Calu3 (cell line): ENCODE measurements around the gene HPN. TPM values are rescaled to one million over a fixed set of nuclear protein-coding genes. Genes with fewer than 3 reads are reported as not detected.

Experiments
- BruUV-seq: library from RNA; stranded (reverse); fragments of 400-500 nt; replicated peaks from 2 replicates; lab custom pipeline; 2021; lab: Mats Ljungman, UMichigan
- CTCF ChIA-PET: fragments of 300-600 bp; sonication (Branson Sonifier 250); formaldehyde crosslinking; loops from one replicate; lab custom pipeline; 2022; ENCODE audit warnings: antibody characterized with exemption; lab: Charles Lee
- DNase-seq: peaks from one replicate; pipeline ENCODE4 v3.0.0; 2022
- H3K27ac Mint-ChIP-seq: one replicate; pipeline ENCODE4 v1.8.0; 2022; ENCODE audit warnings: mixed read lengths; ENCODE audit not compliant: unreplicated experiment
- H3K27me3 Mint-ChIP-seq: one replicate; pipeline ENCODE4 v1.8.0; 2022; ENCODE audit warnings: mixed read lengths; ENCODE audit not compliant: unreplicated experiment
- H3K36me3 Mint-ChIP-seq: one replicate; pipeline ENCODE4 v1.8.0; 2022; ENCODE audit warnings: mild to moderate bottlenecking, moderate library complexity, mixed read lengths; ENCODE audit not compliant: insufficient read depth, unreplicated experiment
- H3K4me1 Mint-ChIP-seq: one replicate; pipeline ENCODE4 v1.8.0; 2022; ENCODE audit warnings: mild to moderate bottlenecking, low read depth, mixed read lengths; ENCODE audit not compliant: unreplicated experiment
- H3K4me3 Mint-ChIP-seq: one replicate; pipeline ENCODE4 v1.8.0; 2022; ENCODE audit warnings: mild to moderate bottlenecking, low read depth, moderate library complexity, mixed read lengths; ENCODE audit not compliant: unreplicated experiment
- H3K9me3 Mint-ChIP-seq: one replicate; pipeline ENCODE4 v1.8.0; 2022; ENCODE audit warnings: low read depth, mixed read lengths; ENCODE audit not compliant: unreplicated experiment
- intact Hi-C: fragments of 100-400 bp; cut with micrococcal nuclease; formaldehyde crosslinking; loops from one replicate; pipeline ENCODE4 v1.10.0; 2022; ENCODE audit not compliant: unreplicated experiment
- total RNA-seq: library from RNA; stranded (reverse); gene quantifications from 2 replicates; pipeline ENCODE4 v1.2.3, GENCODE V29; 2022
- TF ChIP-seq, protein P1 (sequence below): fragments of 200-600 bp; IDR thresholded peaks from one replicate; pipeline ENCODE4 v1.8.0; 2022; ENCODE audit warnings: antibody characterized with exemption; ENCODE audit not compliant: unreplicated experiment

Gene HPN
- total RNA-seq, 1 experiment from 2014 or later = 1.4 TPM

- CTCF ChIA-PET = interaction anchor here (0.9 to 1.0 kb wide), 3 partner anchors 13 to 68 kb away, joined by 3 to 4 read pairs (median 3); no protein-coding TSS in a partner anchor
- TF ChIP-seq, protein P1, sequence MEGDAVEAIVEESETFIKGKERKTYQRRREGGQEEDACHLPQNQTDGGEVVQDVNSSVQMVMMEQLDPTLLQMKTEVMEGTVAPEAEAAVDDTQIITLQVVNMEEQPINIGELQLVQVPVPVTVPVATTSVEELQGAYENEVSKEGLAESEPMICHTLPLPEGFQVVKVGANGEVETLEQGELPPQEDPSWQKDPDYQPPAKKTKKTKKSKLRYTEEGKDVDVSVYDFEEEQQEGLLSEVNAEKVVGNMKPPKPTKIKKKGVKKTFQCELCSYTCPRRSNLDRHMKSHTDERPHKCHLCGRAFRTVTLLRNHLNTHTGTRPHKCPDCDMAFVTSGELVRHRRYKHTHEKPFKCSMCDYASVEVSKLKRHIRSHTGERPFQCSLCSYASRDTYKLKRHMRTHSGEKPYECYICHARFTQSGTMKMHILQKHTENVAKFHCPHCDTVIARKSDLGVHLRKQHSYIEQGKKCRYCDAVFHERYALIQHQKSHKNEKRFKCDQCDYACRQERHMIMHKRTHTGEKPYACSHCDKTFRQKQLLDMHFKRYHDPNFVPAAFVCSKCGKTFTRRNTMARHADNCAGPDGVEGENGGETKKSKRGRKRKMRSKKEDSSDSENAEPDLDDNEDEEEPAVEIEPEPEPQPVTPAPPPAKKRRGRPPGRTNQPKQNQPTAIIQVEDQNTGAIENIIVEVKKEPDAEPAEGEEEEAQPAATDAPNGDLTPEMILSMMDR = no peak
- Mint-ChIP-seq H3K9me3 (no peaks in the 10 kb centered on the region), H3K27ac (no peak overlapping the region), H3K4me3 (no peak overlapping the region), H3K4me1 (peaks cover 26% of the 10 kb centered on the region), H3K27me3 (no peaks in the 10 kb centered on the region), H3K36me3 (no peaks in the 10 kb centered on the region)
- no peak for DNase-seq
- intact Hi-C loops = loop anchor here (10.0 kb wide), 1 partner anchor 146 kb away; no protein-coding TSS in a partner anchor
- BruUV-seq = no TSS peak
Measured at GRCh38 chr19:35068941-35069634, 27.6 kb downstream of the HPN start.

DNA sequence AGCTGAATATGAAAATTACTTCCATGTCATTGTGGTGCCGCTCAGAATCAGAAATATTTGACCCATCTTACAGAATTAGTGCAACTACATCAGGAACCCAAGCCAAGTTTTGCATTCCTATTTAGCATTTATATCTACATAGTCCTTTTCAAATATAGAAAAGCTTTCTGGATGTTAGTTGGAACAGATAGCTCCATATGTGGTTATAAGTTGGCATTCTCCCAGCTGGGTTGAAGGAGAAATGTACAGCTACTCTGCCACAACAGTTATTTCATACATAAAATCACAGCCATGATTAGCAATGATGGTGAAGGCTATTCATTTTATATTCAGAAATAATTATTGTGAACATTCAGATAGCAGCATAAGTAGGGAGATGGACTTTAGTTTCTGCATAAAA is 28.2 kb downstream of the HPN start:
- Mint-ChIP-seq H3K9me3 (no peaks in the 10 kb centered on the region), H3K36me3 (no peaks in the 10 kb centered on the region), H3K27ac (no peak overlapping the region), H3K4me3 (no peak overlapping the region), H3K4me1 (peaks cover 23% of the 10 kb centered on the region), H3K27me3 (peaks cover 2% of the 10 kb centered on the region)
- CTCF ChIA-PET = interaction anchor here (0.9 to 1.4 kb wide), 2 partner anchors 68 to 71 kb away, joined by 4 to 7 read pairs; no protein-coding TSS in a partner anchor
- no TSS peak for BruUV-seq
- intact Hi-C loops = loop anchor here (10.0 kb wide), 1 partner anchor 145 kb away; no protein-coding TSS in a partner anchor
- DNase-seq = no peak
- TF ChIP-seq, protein P1 = no peak

GRCh38 chr19:35070471-35070870 is 28.9 kb downstream of the HPN start:
- peaks cover 9% of the 10 kb centered on the region for H3K27me3 Mint-ChIP-seq
- no peaks in the 10 kb centered on the region for H3K9me3 Mint-ChIP-seq
- H3K4me3 Mint-ChIP-seq = no peak overlapping the region
- TF ChIP-seq, protein P1 = no peak
- intact Hi-C loops = no loop called here
- no peak overlapping the region for H3K27ac Mint-ChIP-seq
- H3K4me1 Mint-ChIP-seq = peaks cover 23% of the 10 kb centered on the region
- no peaks in the 10 kb centered on the region for H3K36me3 Mint-ChIP-seq
- CTCF ChIA-PET = interaction anchor here (1.4 kb wide), 1 partner anchor 70 kb away, joined by 7 read pairs; no protein-coding TSS in a partner anchor
- DNase-seq = no peak
- no TSS peak for BruUV-seq

- H3K27me3 Mint-ChIP-seq = peaks cover 20% of the 10 kb centered on the region
- H3K36me3 Mint-ChIP-seq = no peaks in the 10 kb centered on the region
- peaks cover 11% of the 10 kb centered on the region for H3K4me1 Mint-ChIP-seq
- TF ChIP-seq, protein P1 = no peak
- CTCF ChIA-PET = no interaction called here
- BruUV-seq = no TSS peak
- no peaks in the 10 kb centered on the region for H3K9me3 Mint-ChIP-seq
- intact Hi-C loops = no loop called here
- no peak for DNase-seq
- no peak overlapping the region for H3K4me3 Mint-ChIP-seq
- no peak overlapping the region for H3K27ac Mint-ChIP-seq
Measured at GRCh38 chr19:35073516-35073915, 32.0 kb downstream of the HPN start.
